Liver (tissue), 9 donors: ENCODE data around the gene WNK2. TPM values are rescaled to one million over a fixed set of nuclear protein-coding genes. Genes with fewer than 3 reads are reported as not detected.

Source experiments
- DNase-seq: peaks from one replicate; pipeline ENCODE4 v3.0.0-alpha.2; 2017; ENCODE audit warnings: low spot score
- H3K27ac ChIP-seq, 2 donors: one replicate each; pipeline ENCODE4 v1.7.0; 2013; ENCODE audit warnings: inconsistent platforms in 2 of 2, low read length in 2 of 2, control low read depth in 1 of 2, low read depth in 1 of 2, mild to moderate bottlenecking in 1 of 2
- H3K27me3 ChIP-seq, 4 donors: one replicate each; pipeline versions ENCODE4 v1.6.1 to v1.7.0; 2013; ENCODE audit warnings: low read length in 3 of 4, inconsistent platforms in 1 of 4, mild to moderate bottlenecking in 1 of 4, moderate library complexity in 1 of 4; ENCODE audit not compliant: control insufficient read depth in 4 of 4, insufficient read depth in 4 of 4
- H3K36me3 ChIP-seq, 4 donors: one replicate each; pipeline versions ENCODE4 v1.6.1 to v1.7.0; 2013; ENCODE audit warnings: low read length in 3 of 4, mild to moderate bottlenecking in 3 of 4, low read depth in 1 of 4, moderate library complexity in 1 of 4; ENCODE audit not compliant: control insufficient read depth in 4 of 4, insufficient read depth in 3 of 4
- H3K4me1 ChIP-seq, 4 donors: one replicate each; pipeline versions ENCODE4 v1.6.1 to v1.7.0; 2013; ENCODE audit warnings: low read length in 3 of 4, mild to moderate bottlenecking in 3 of 4, moderate library complexity in 1 of 4; ENCODE audit not compliant: control insufficient read depth in 4 of 4, insufficient read depth in 4 of 4
- H3K4me3 ChIP-seq, 3 donors: one replicate each; pipeline versions ENCODE4 v1.6.1 to v1.7.0; 2013; ENCODE audit warnings: low read length in 3 of 3, control low read depth in 1 of 3, low read depth in 1 of 3, mild to moderate bottlenecking in 1 of 3
- H3K9ac ChIP-seq, 2 donors: one replicate each; pipeline ENCODE4 v1.7.0; 2013; ENCODE audit warnings: low read length in 2 of 2, mild to moderate bottlenecking in 2 of 2, moderate library complexity in 2 of 2, control low read depth in 1 of 2, low read depth in 1 of 2
- H3K9me3 ChIP-seq, 4 donors: one replicate each; pipeline versions ENCODE4 v1.6.1 to v1.7.0; 2013; ENCODE audit warnings: low read length in 3 of 4; ENCODE audit not compliant: control insufficient read depth in 4 of 4
- CTCF ChIP-seq: fragments of 150-350 bp; IDR thresholded peaks from 2 replicates; pipeline ENCODE4 v1.5.1; 2017; ENCODE audit warnings: improper control_type of control experiment, low read depth, low read length; ENCODE audit not compliant: missing input control
- FOXA1 ChIP-seq: IDR thresholded peaks from 2 replicates; pipeline ENCODE4 v1.6.1; 2016; ENCODE audit warnings: antibody characterized with exemption
- GABPA ChIP-seq, 2 donors: IDR thresholded peaks in 1 of 2; conservative IDR thresholded peaks in 1 of 2; 2 replicates each; pipeline ENCODE4 v1.6.1; 2016; ENCODE audit warnings: antibody characterized with exemption in 2 of 2, mild to moderate bottlenecking in 1 of 2, moderate library complexity in 1 of 2
- HNF4G ChIP-seq: IDR thresholded peaks from 2 replicates; pipeline ENCODE4 v1.6.1; 2016; ENCODE audit warnings: antibody characterized with exemption
- JUND ChIP-seq, 2 donors: IDR thresholded peaks; 2 replicates each; pipeline ENCODE4 v1.6.1; 2016; ENCODE audit warnings: antibody characterized with exemption in 2 of 2
- MAX ChIP-seq: IDR thresholded peaks from 2 replicates; pipeline ENCODE4 v1.6.1; 2016; ENCODE audit warnings: antibody characterized with exemption
- NR2F2 ChIP-seq: IDR thresholded peaks from 2 replicates; pipeline ENCODE4 v1.6.1; 2016; ENCODE audit warnings: antibody characterized with exemption
- RAD21 ChIP-seq, 2 donors: IDR thresholded peaks; 2 replicates each; pipeline ENCODE4 v1.6.1; 2016; ENCODE audit warnings: antibody characterized with exemption in 2 of 2, mild to moderate bottlenecking in 2 of 2
- RXRA ChIP-seq, 2 donors: IDR thresholded peaks; 2 replicates each; pipeline ENCODE4 v1.6.1; 2017 to 2018; ENCODE audit warnings: antibody characterized with exemption in 2 of 2, mild to moderate bottlenecking in 1 of 2
- SP1 ChIP-seq: IDR thresholded peaks from 2 replicates; pipeline ENCODE4 v1.6.1; 2018; ENCODE audit warnings: antibody characterized with exemption, mild to moderate bottlenecking
- TAF1 ChIP-seq: conservative IDR thresholded peaks from 2 replicates; pipeline ENCODE4 v1.6.1; 2016; ENCODE audit warnings: antibody characterized with exemption, mild to moderate bottlenecking
- YY1 ChIP-seq: IDR thresholded peaks from 2 replicates; pipeline ENCODE4 v1.6.1; 2016; ENCODE audit warnings: antibody characterized with exemption, mild to moderate bottlenecking
- WGBS: extraction: QIAGEN DNeasy Blood & Tissue Kit; methylation state at CpG from one replicate; pipeline ENCODE4 v1.1.7; 2013; 5-methylcytosine and 5-hydroxymethylcytosine counted together
- polyA plus RNA-seq, 2 donors: library from polyadenylated mRNA; stranded (reverse) in 1 of 2; unstranded in 1 of 2; fragments of 200-250 nt in 1 of 2; fragments of >200 nt in 1 of 2; fragmentation: Nextera tagmentation in 1 of 2; extraction: Ambion mirVana in 1 of 2; gene quantifications; one replicate each; pipeline versions ENCODE4 v1.2.1 to v1.2.3, GENCODE V29; 2013 to 2015
- total RNA-seq, 2 donors: library from RNA; depleted of rRNA; stranded (reverse); fragments of >200 nt; gene quantifications; one replicate each; pipeline ENCODE4 v1.2.3, GENCODE V29; 2014
- TF ChIP-seq, protein P1 (sequence below): IDR thresholded peaks from 2 replicates; pipeline ENCODE4 v1.6.1; 2016; ENCODE audit warnings: antibody characterized with exemption
- TF ChIP-seq, protein P2 (sequence below): IDR thresholded peaks from 2 replicates; pipeline ENCODE4 v1.6.1; 2016; ENCODE audit warnings: antibody characterized with exemption, mild to moderate bottlenecking
- donor health status: healthy.
- donor health status: healthy.
- donor health status: healthy.
- donor health status: healthy.
- donor health status: healthy.

Gene WNK2
- total and polyA plus RNA-seq, 4 donors: 0.65 to 4.4 (median 1.7) TPM

GRCh38 chr9:93267091-93267541 is 83.2 kb downstream of the WNK2 start:
- no peak overlapping the region for H3K4me3 ChIP-seq
- H3K27me3 ChIP-seq: no peaks in the 10 kb centered on the region
- 92% methylated on average over 10 of the region's 10 CpGs for WGBS
- H3K9me3 ChIP-seq: peaks cover 0 to 1% (median 0%) of the 10 kb centered on the region in 4 donors
- peaks cover 0 to 2% (median 0%) of the 10 kb centered on the region in 4 donors for H3K4me1 ChIP-seq
- DNase-seq: no peak
- H3K36me3 ChIP-seq: no peaks in the 10 kb centered on the region
- no peak overlapping the region for H3K9ac ChIP-seq
- TF ChIP-seq, protein P1, sequence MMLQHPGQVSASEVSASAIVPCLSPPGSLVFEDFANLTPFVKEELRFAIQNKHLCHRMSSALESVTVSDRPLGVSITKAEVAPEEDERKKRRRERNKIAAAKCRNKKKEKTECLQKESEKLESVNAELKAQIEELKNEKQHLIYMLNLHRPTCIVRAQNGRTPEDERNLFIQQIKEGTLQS: no peak
- TF ChIP-seq HNF4G (no peak), YY1 (no peak), CTCF (no peak)
- TF ChIP-seq, protein P2, sequence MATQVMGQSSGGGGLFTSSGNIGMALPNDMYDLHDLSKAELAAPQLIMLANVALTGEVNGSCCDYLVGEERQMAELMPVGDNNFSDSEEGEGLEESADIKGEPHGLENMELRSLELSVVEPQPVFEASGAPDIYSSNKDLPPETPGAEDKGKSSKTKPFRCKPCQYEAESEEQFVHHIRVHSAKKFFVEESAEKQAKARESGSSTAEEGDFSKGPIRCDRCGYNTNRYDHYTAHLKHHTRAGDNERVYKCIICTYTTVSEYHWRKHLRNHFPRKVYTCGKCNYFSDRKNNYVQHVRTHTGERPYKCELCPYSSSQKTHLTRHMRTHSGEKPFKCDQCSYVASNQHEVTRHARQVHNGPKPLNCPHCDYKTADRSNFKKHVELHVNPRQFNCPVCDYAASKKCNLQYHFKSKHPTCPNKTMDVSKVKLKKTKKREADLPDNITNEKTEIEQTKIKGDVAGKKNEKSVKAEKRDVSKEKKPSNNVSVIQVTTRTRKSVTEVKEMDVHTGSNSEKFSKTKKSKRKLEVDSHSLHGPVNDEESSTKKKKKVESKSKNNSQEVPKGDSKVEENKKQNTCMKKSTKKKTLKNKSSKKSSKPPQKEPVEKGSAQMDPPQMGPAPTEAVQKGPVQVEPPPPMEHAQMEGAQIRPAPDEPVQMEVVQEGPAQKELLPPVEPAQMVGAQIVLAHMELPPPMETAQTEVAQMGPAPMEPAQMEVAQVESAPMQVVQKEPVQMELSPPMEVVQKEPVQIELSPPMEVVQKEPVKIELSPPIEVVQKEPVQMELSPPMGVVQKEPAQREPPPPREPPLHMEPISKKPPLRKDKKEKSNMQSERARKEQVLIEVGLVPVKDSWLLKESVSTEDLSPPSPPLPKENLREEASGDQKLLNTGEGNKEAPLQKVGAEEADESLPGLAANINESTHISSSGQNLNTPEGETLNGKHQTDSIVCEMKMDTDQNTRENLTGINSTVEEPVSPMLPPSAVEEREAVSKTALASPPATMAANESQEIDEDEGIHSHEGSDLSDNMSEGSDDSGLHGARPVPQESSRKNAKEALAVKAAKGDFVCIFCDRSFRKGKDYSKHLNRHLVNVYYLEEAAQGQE: no peak
- no peak overlapping the region for H3K27ac ChIP-seq

- TF ChIP-seq RXRA (IDR thresholded peaks at IDR 0.05) (no peak), CTCF (no peak), HNF4G (no peak), YY1 (no peak), NR2F2 (no peak), TAF1 (no peak), GABPA (IDR thresholded peaks at IDR 0.05 in 1 of 2, conservative IDR thresholded peaks at IDR 0.05 in 1 of 2) (no peak), JUND (IDR thresholded peaks at IDR 0.05) (no peak), SP1 (no peak), RAD21 (IDR thresholded peaks at IDR 0.05) (no peak), FOXA1 (no peak), MAX (no peak)
- TF ChIP-seq, protein P1: no peak
- TF ChIP-seq, protein P2: no peak
- Histone ChIP-seq H3K27ac (no peak overlapping the region), H3K4me3 (no peak overlapping the region), H3K9ac (no peak overlapping the region), H3K4me1 (peaks cover 0 to under 1% (median 0%) of the 10 kb centered on the region in 4 donors), H3K36me3 (no peaks in the 10 kb centered on the region), H3K9me3 (peaks cover 0 to 2% (median 0%) of the 10 kb centered on the region in 4 donors), H3K27me3 (no peaks in the 10 kb centered on the region)
- 87% methylated on average over 28 of the region's 28 CpGs for WGBS
- peak; percentile 31 for DNase-seq
Observed at GRCh38 chr9:93267681-93268505, 84.0 kb downstream of the WNK2 start.
